ENCODE data around the gene ANKRD1.
"Not testable (repeated sequence)": the region's sequence is repeated elsewhere in the genome, so short reads cannot be mapped to it uniquely, and the experiment has no call there.

Gene ANKRD1

GRCh38 chr10:90920986-90921666 is at the start of gene ANKRD1:
Gene ANKRD1, minus strand, starts transcription at chr10:90921087. Its CDS starts 60 bp downstream, at chr10:90921027.
- DNase-seq: no peak

- no peak for DNase-seq
Measured at GRCh38 chr10:90969947-90970673, 49.2 kb upstream of the ANKRD1 start.

GRCh38 chr10:90969121-90969534 is 48.2 kb upstream of the ANKRD1 start:
- no peak for DNase-seq

- no peak for DNase-seq
Measured at GRCh38 chr10:90968328-90969081, 47.6 kb upstream of the ANKRD1 start.

- no peak for DNase-seq
Measured at GRCh38 chr10:90967865-90968264, 47.0 kb upstream of the ANKRD1 start.

GRCh38 chr10:90966146-90966545 is 45.3 kb upstream of the ANKRD1 start:
- DNase-seq: no peak

GRCh38 chr10:90965720-90966119 is 44.8 kb upstream of the ANKRD1 start:
- DNase-seq: no peak

GRCh38 chr10:90964781-90965465 is 44.0 kb upstream of the ANKRD1 start:
- DNase-seq: peak; percentile 50

- no peak for DNase-seq
Measured at GRCh38 chr10:90963331-90963730, 42.4 kb upstream of the ANKRD1 start.

- DNase-seq: no peak
Measured at GRCh38 chr10:90960355-90960814, 39.5 kb upstream of the ANKRD1 start.

- DNase-seq: no peak
Measured at GRCh38 chr10:90959826-90960225, 38.9 kb upstream of the ANKRD1 start.

- no peak for DNase-seq
Measured at GRCh38 chr10:90958781-90959180, 37.9 kb upstream of the ANKRD1 start.

GRCh38 chr10:90947030-90947960 is 26.4 kb upstream of the ANKRD1 start:
- no peak for DNase-seq

GRCh38 chr10:90945491-90946070 is 24.7 kb upstream of the ANKRD1 start:
- DNase-seq: no peak

GRCh38 chr10:90944749-90945148 is 23.9 kb upstream of the ANKRD1 start:
- DNase-seq: no peak

GRCh38 chr10:90942980-90943379 is 22.1 kb upstream of the ANKRD1 start:
- DNase-seq: not testable (repeated sequence)

- DNase-seq: no peak
Measured at GRCh38 chr10:90939648-90940047, 18.8 kb upstream of the ANKRD1 start.

- DNase-seq: no peak
Measured at GRCh38 chr10:90939116-90939515, 18.2 kb upstream of the ANKRD1 start.

- DNase-seq: no peak
Measured at GRCh38 chr10:90937645-90938258, 16.9 kb upstream of the ANKRD1 start.

- no peak for DNase-seq
Measured at GRCh38 chr10:90936276-90936659, 15.4 kb upstream of the ANKRD1 start.

All from right forelimb (tissue), 1 donor.